ENCODE measurements around the gene ITGA1. TPM values are rescaled to one million over a fixed set of nuclear protein-coding genes. Genes with fewer than 3 reads are reported as not detected.

ITGA1 gene
- polyA plus RNA-seq, 1 experiment = 148 TPM

- ChIA-PET CTCF (interaction anchor here (0.6 kb wide), 1 partner anchor 225 kb away, joined by 3 read pairs; no protein-coding TSS in a partner anchor), POLR2A (no interaction called here)
- no peak for DNase-seq (ENCODE audit: low read depth, low spot score)
- H3K27me3 ChIP-seq (ENCODE audit: control insufficient read depth, insufficient read depth, low read length) = no peaks in the 10 kb centered on the region
- H3K27ac ChIP-seq (ENCODE audit: low read depth, low read length) = no peak overlapping the region
- H3K4me3 ChIP-seq (ENCODE audit: low read depth, low read length) = no peak overlapping the region
- H3K9me3 ChIP-seq (ENCODE audit: control insufficient read depth, insufficient read depth, low read length) = no peaks in the 10 kb centered on the region
- no peak for TF ChIP-seq CTCF (IDR thresholded peaks at IDR 0.05; ENCODE audit: low read depth, low read length)
These were observed 20.4 kb upstream of the ITGA1 start for GRCh38 chr5:52767217-52767743.

GRCh38 chr5:52767766-52768480, 19.8 kb upstream of the ITGA1 start:
- Histone ChIP-seq H3K4me3 (ENCODE audit: low read depth, low read length) (no peak overlapping the region), H3K27me3 (ENCODE audit: control insufficient read depth, insufficient read depth, low read length) (no peaks in the 10 kb centered on the region), H3K27ac (ENCODE audit: low read depth, low read length) (no peak overlapping the region), H3K9me3 (ENCODE audit: control insufficient read depth, insufficient read depth, low read length) (no peaks in the 10 kb centered on the region)
- CTCF ChIA-PET = interaction anchor here (0.6 kb wide), 1 partner anchor 226 kb away, joined by 3 read pairs; no protein-coding TSS in a partner anchor
- DNase-seq (ENCODE audit: low read depth, low spot score) = no peak
- TF ChIP-seq CTCF (IDR thresholded peaks at IDR 0.05; ENCODE audit: low read depth, low read length) = no peak
- POLR2A ChIA-PET = no interaction called here

GRCh38 chr5:52769061-52769460, 18.7 kb upstream of the ITGA1 start:
- Histone ChIP-seq H3K9me3 (ENCODE audit: control insufficient read depth, insufficient read depth, low read length) (no peaks in the 10 kb centered on the region), H3K27me3 (ENCODE audit: control insufficient read depth, insufficient read depth, low read length) (no peaks in the 10 kb centered on the region), H3K4me3 (ENCODE audit: low read depth, low read length) (no peak overlapping the region), H3K27ac (ENCODE audit: low read depth, low read length) (no peak overlapping the region)
- TF ChIP-seq CTCF (IDR thresholded peaks at IDR 0.05; ENCODE audit: low read depth, low read length) = no peak
- ChIA-PET CTCF (no interaction called here), POLR2A (no interaction called here)
- DNase-seq (ENCODE audit: low read depth, low spot score) = no peak

GRCh38 chr5:52770287-52770939, 17.3 kb upstream of the ITGA1 start:
- Histone ChIP-seq H3K9me3 (ENCODE audit: control insufficient read depth, insufficient read depth, low read length) (no peaks in the 10 kb centered on the region), H3K4me3 (ENCODE audit: low read depth, low read length) (no peak overlapping the region), H3K27ac (ENCODE audit: low read depth, low read length) (no peak overlapping the region), H3K27me3 (ENCODE audit: control insufficient read depth, insufficient read depth, low read length) (no peaks in the 10 kb centered on the region)
- TF ChIP-seq CTCF (IDR thresholded peaks at IDR 0.05; ENCODE audit: low read depth, low read length) = no peak
- CTCF ChIA-PET = no interaction called here
- POLR2A ChIA-PET = no interaction called here
- DNase-seq (ENCODE audit: low read depth, low spot score) = no peak
